ENCODE results near the gene FGFR2. TPM values are rescaled to one million over a fixed set of nuclear protein-coding genes. Genes with fewer than 3 reads are reported as not detected.

Gene FGFR2
- total and polyA plus RNA-seq, 9 of the 15 experiments (the other 6 are each of a cell fraction or from before 2014, with no cell fraction given) = 0.20 TPM; not detected in 8

DNA sequence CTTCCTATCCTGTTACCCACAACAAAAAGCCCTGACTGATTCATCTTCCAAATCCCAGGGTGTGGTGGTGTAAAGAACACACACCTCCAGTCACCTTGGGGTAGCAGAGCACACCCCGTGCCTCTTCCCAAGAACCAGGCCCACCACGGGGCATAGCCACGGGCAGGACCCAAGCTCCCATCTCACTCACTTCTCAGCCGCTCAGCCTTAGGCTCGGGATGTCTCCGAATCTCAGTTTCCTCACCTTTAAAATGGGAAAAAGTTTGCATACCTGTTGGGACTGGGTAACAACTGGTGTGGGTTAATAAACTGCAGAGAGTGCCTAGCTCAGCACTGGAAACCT, 139.0 kb downstream of the FGFR2 start:
- Histone ChIP-seq H3K4me3 (no peak overlapping the region), H4K20me1 (replicated peaks; ENCODE audit: control insufficient read depth, insufficient read depth, low read length) (no peaks in the 10 kb centered on the region), H3K4me2 (ENCODE audit: insufficient read depth, low read length) (no peak overlapping the region), H3K9ac (ENCODE audit: insufficient read depth in 1 of 2, low read depth in 2 of 2, low read length in 2 of 2) (no peak overlapping the region), H3K9me1 (ENCODE audit: control insufficient read depth, insufficient read depth, low read length) (no peaks in the 10 kb centered on the region), H2AFZ (ENCODE audit: low read depth, low read length) (no peak overlapping the region), H3K9me3 (replicated peaks; ENCODE audit: control insufficient read depth, insufficient read depth, low read depth, low read length) (no peaks in the 10 kb centered on the region), H3K27ac (ENCODE audit: extremely low read depth, low read depth, low read length) (no peak overlapping the region), H3K27me3 (ENCODE audit: control insufficient read depth in 2 of 2, insufficient read depth in 2 of 2, low read length in 2 of 2) (peaks cover 0 to 1% of the 10 kb centered on the region in 2 experiments; a peak in 1 of 5 replicates), H3K36me3 (ENCODE audit: control insufficient read depth, insufficient read depth, low read length) (no peaks in the 10 kb centered on the region), H3K79me2 (ENCODE audit: control insufficient read depth, insufficient read depth, low read length) (no peaks in the 10 kb centered on the region), H3K4me1 (replicated peaks in 1 of 2; ENCODE audit: control insufficient read depth in 2 of 2, insufficient read depth in 2 of 2, low read length in 2 of 2) (no peaks in the 10 kb centered on the region; a peak in 1 of 5 replicates)
- TF ChIP-seq KAT8 (IDR thresholded peaks at IDR 0.05; ENCODE audit: low read depth) = no peak
- TF ChIP-seq, protein P1, sequence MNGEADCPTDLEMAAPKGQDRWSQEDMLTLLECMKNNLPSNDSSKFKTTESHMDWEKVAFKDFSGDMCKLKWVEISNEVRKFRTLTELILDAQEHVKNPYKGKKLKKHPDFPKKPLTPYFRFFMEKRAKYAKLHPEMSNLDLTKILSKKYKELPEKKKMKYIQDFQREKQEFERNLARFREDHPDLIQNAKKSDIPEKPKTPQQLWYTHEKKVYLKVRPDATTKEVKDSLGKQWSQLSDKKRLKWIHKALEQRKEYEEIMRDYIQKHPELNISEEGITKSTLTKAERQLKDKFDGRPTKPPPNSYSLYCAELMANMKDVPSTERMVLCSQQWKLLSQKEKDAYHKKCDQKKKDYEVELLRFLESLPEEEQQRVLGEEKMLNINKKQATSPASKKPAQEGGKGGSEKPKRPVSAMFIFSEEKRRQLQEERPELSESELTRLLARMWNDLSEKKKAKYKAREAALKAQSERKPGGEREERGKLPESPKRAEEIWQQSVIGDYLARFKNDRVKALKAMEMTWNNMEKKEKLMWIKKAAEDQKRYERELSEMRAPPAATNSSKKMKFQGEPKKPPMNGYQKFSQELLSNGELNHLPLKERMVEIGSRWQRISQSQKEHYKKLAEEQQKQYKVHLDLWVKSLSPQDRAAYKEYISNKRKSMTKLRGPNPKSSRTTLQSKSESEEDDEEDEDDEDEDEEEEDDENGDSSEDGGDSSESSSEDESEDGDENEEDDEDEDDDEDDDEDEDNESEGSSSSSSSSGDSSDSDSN (IDR thresholded peaks at IDR 0.05; ENCODE audit: borderline replicate concordance in 1 of 2, low read depth in 2 of 2, low read length in 2 of 2) = no peak
- TF ChIP-seq U2AF1 (optimal IDR thresholded peaks at IDR 0.05; ENCODE audit: low read depth, low read length) = no peak
- TF ChIP-seq TFAM (CRISPR knock-in tag; conservative IDR thresholded peaks at IDR 0.05) = no peak
- TF ChIP-seq ZKSCAN3 (CRISPR knock-in tag; IDR thresholded peaks at IDR 0.05) = no peak
- no peak for TF ChIP-seq CHCHD3 (CRISPR knock-in tag; IDR thresholded peaks at IDR 0.05)
- no peak for TF ChIP-seq HDAC2 (IDR thresholded peaks at IDR 0.05)
- TF ChIP-seq PHB (CRISPR knock-in tag; IDR thresholded peaks at IDR 0.05) = no peak
- TF ChIP-seq HNRNPL (IDR thresholded peaks at IDR 0.05; ENCODE audit: low read depth, low read length) = no peak
- no peak for TF ChIP-seq ARHGAP35 (IDR thresholded peaks at IDR 0.05; ENCODE audit: partially characterized antibody)
- TF ChIP-seq ZNF146 (CRISPR knock-in tag; IDR thresholded peaks at IDR 0.05; ENCODE audit: unreplicated experiment) = no peak
- TF ChIP-seq, protein P2, sequence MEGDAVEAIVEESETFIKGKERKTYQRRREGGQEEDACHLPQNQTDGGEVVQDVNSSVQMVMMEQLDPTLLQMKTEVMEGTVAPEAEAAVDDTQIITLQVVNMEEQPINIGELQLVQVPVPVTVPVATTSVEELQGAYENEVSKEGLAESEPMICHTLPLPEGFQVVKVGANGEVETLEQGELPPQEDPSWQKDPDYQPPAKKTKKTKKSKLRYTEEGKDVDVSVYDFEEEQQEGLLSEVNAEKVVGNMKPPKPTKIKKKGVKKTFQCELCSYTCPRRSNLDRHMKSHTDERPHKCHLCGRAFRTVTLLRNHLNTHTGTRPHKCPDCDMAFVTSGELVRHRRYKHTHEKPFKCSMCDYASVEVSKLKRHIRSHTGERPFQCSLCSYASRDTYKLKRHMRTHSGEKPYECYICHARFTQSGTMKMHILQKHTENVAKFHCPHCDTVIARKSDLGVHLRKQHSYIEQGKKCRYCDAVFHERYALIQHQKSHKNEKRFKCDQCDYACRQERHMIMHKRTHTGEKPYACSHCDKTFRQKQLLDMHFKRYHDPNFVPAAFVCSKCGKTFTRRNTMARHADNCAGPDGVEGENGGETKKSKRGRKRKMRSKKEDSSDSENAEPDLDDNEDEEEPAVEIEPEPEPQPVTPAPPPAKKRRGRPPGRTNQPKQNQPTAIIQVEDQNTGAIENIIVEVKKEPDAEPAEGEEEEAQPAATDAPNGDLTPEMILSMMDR (IDR thresholded peaks at IDR 0.05 in 2 of 3, conservative IDR thresholded peaks at IDR 0.05 in 1 of 3; ENCODE audit: insufficient read depth in 2 of 3, low read depth in 1 of 3, low read length in 3 of 3) = no peak
- TF ChIP-seq, protein P3, sequence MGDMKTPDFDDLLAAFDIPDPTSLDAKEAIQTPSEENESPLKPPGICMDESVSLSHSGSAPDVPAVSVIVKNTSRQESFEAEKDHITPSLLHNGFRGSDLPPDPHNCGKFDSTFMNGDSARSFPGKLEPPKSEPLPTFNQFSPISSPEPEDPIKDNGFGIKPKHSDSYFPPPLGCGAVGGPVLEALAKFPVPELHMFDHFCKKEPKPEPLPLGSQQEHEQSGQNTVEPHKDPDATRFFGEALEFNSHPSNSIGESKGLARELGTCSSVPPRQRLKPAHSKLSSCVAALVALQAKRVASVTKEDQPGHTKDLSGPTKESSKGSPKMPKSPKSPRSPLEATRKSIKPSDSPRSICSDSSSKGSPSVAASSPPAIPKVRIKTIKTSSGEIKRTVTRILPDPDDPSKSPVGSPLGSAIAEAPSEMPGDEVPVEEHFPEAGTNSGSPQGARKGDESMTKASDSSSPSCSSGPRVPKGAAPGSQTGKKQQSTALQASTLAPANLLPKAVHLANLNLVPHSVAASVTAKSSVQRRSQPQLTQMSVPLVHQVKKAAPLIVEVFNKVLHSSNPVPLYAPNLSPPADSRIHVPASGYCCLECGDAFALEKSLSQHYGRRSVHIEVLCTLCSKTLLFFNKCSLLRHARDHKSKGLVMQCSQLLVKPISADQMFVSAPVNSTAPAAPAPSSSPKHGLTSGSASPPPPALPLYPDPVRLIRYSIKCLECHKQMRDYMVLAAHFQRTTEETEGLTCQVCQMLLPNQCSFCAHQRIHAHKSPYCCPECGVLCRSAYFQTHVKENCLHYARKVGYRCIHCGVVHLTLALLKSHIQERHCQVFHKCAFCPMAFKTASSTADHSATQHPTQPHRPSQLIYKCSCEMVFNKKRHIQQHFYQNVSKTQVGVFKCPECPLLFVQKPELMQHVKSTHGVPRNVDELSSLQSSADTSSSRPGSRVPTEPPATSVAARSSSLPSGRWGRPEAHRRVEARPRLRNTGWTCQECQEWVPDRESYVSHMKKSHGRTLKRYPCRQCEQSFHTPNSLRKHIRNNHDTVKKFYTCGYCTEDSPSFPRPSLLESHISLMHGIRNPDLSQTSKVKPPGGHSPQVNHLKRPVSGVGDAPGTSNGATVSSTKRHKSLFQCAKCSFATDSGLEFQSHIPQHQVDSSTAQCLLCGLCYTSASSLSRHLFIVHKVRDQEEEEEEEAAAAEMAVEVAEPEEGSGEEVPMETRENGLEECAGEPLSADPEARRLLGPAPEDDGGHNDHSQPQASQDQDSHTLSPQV (IDR thresholded peaks at IDR 0.05) = no peak
- TF ChIP-seq, protein P4, sequence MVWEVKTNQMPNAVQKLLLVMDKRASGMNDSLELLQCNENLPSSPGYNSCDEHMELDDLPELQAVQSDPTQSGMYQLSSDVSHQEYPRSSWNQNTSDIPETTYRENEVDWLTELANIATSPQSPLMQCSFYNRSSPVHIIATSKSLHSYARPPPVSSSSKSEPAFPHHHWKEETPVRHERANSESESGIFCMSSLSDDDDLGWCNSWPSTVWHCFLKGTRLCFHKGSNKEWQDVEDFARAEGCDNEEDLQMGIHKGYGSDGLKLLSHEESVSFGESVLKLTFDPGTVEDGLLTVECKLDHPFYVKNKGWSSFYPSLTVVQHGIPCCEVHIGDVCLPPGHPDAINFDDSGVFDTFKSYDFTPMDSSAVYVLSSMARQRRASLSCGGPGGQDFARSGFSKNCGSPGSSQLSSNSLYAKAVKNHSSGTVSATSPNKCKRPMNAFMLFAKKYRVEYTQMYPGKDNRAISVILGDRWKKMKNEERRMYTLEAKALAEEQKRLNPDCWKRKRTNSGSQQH (CRISPR knock-in tag; IDR thresholded peaks at IDR 0.05) = no peak
- ChIA-PET CTCF (ENCODE audit: low intra/inter-chr PET ratio) (no interaction called here), POLR2A (no interaction called here)
- WGBS (ENCODE audit: insufficient coverage, low coverage, missing lambda C conversion rate) = 0% methylated on average over 4 of the region's 6 CpGs
- no peak for FAIRE-seq
- no peak for ATAC-seq
- BruUV-seq (replicated peaks) = no TSS peak
- intact Hi-C loops (cut with micrococcal nuclease) = no loop called here
- no peak for DNase-seq (ENCODE audit: extremely low read depth in 1 of 4, low spot score in 3 of 4)
- in situ Hi-C loops (cut with MboI) = no loop called here
